Stomach (tissue), 4 donors: ENCODE results near the gene GAST.
"Not testable (repeated sequence)": the region's sequence is repeated elsewhere in the genome, so short reads cannot be mapped to it uniquely, and the experiment has no call there.

Experiments used
- CTCF ChIP-seq, 7 experiments: fragments of 450-650 bp in 4 of 7; fragments of 200-600 bp in 3 of 7; sonication (generic) in 3 of 7; IDR thresholded peaks; one replicate each; pipeline ENCODE4 v1.5.1; 2016 to 2019; ENCODE audit warnings: antibody characterized with exemption in 7 of 7, control low read depth in 2 of 7, mild to moderate bottlenecking in 1 of 7
- POLR2A ChIP-seq, 4 donors: fragments of 450-650 bp; IDR thresholded peaks; one replicate each; pipeline ENCODE4 v1.6.1; 2016; ENCODE audit warnings: antibody characterized with exemption in 4 of 4, control low read depth in 2 of 4, mild to moderate bottlenecking in 1 of 4, moderate library complexity in 1 of 4
- POLR2AphosphoS5 ChIP-seq, 3 donors: sonication (generic); formaldehyde crosslinking; IDR thresholded peaks; one replicate each; pipeline ENCODE4 v1.6.1; 2016; ENCODE audit warnings: antibody characterized with exemption in 3 of 3

- TF ChIP-seq CTCF, POLR2A, POLR2AphosphoS5 (IDR thresholded peaks at IDR 0.05): not testable (repeated sequence)
Observed at GRCh38 chr17:41685753-41686152, 26.4 kb upstream of the GAST start.
